Esophagus muscularis mucosa (tissue), 4 donors: ENCODE results near the gene PRR5.

Source experiments
- CTCF ChIP-seq, 3 experiments: fragments of 200-600 bp in 2 of 3; fragments of 450-650 bp in 1 of 3; sonication (generic) in 2 of 3; IDR thresholded peaks; one replicate each; pipeline ENCODE4 v1.5.1; 2017 to 2019; ENCODE audit warnings: antibody characterized with exemption in 3 of 3, mild to moderate bottlenecking in 2 of 3, moderate library complexity in 1 of 3
- EP300 ChIP-seq: sonication (generic); formaldehyde crosslinking; IDR thresholded peaks from one replicate; pipeline ENCODE4 v1.6.1; 2017; ENCODE audit warnings: antibody characterized with exemption
- POLR2AphosphoS5 ChIP-seq, 2 donors: sonication (generic); formaldehyde crosslinking; IDR thresholded peaks; one replicate each; pipeline ENCODE4 v1.6.1; 2017; ENCODE audit warnings: antibody characterized with exemption in 2 of 2

DNA sequence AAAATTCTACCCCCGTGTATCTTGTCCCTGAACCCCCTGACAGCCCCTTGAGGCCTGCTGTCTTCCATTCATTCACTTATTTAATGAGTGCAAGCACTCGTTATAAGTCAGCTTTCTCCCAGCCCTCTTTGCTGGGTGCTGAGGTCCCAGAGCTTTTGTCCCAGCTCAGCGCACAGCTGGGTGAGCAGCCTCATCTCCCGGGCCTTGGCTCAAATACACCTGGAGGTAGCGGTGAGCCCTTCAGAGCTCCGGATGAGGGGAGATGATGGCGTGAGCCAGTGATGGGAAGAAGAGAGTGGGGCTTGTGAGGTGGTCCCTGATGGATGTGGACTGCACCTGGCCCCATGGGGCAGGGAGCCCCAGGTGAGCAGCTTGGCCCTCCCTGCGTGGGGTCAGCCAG is 32.3 kb downstream of the PRR5 start:
- TF ChIP-seq CTCF (IDR thresholded peaks at IDR 0.05) (no peak), EP300 (no peak), POLR2AphosphoS5 (IDR thresholded peaks at IDR 0.05) (no peak)
